ENCODE measurements around the gene NNT.

DNA sequence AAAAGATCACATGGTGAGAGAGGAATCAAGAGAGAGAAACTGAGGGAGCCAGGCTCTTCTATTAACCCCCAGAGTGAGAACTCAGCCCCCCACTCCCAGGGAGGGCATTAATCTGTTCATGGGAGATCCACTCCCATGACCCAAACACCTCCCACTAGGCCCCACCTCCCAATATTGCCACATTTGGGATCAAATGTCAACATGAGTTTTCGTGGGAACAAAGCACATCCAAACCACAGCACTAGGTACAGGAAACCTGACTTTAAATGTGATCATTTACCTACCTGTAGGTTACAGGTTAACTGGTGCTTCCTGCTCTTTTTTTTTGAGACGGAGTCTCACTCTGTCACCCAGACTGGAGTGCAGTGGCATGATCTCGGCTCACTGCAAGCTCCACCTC is 16.9 kb downstream of the NNT start:
- TF ChIP-seq, protein P1, sequence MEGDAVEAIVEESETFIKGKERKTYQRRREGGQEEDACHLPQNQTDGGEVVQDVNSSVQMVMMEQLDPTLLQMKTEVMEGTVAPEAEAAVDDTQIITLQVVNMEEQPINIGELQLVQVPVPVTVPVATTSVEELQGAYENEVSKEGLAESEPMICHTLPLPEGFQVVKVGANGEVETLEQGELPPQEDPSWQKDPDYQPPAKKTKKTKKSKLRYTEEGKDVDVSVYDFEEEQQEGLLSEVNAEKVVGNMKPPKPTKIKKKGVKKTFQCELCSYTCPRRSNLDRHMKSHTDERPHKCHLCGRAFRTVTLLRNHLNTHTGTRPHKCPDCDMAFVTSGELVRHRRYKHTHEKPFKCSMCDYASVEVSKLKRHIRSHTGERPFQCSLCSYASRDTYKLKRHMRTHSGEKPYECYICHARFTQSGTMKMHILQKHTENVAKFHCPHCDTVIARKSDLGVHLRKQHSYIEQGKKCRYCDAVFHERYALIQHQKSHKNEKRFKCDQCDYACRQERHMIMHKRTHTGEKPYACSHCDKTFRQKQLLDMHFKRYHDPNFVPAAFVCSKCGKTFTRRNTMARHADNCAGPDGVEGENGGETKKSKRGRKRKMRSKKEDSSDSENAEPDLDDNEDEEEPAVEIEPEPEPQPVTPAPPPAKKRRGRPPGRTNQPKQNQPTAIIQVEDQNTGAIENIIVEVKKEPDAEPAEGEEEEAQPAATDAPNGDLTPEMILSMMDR (IDR thresholded peaks at IDR 0.05) = no peak
- TF ChIP-seq EZH2phosphoT487 (IDR thresholded peaks at IDR 0.05) = no peak
- no peak for TF ChIP-seq EZH2 (IDR thresholded peaks at IDR 0.05)

All from neural progenitor cell (in vitro differentiated cells).